Osteoblast (primary cell): ENCODE data around the gene TEX22. TPM values are rescaled to one million over a fixed set of nuclear protein-coding genes. Genes with fewer than 3 reads are reported as not detected.

Experiments
- DNase-seq: peaks from one replicate; pipeline ENCODE4 v3.0.0; 2011; ENCODE audit warnings: low spot score, mixed read lengths; ENCODE audit not compliant: insufficient read length; ENCODE audit errors: missing footprints
- H2AFZ ChIP-seq: 2 replicates; pipeline ENCODE4 v1.6.0; 2011; ENCODE audit warnings: mild to moderate bottlenecking, low read length
- H3K27ac ChIP-seq: 2 replicates; pipeline ENCODE4 v1.5.1; 2011; ENCODE audit warnings: mild to moderate bottlenecking, low read depth, low read length, moderate library complexity
- H3K27me3 ChIP-seq: 2 replicates; pipeline ENCODE4 v1.6.0; 2012; ENCODE audit warnings: mild to moderate bottlenecking, control low read depth, inconsistent platforms, low read length, moderate library complexity; ENCODE audit not compliant: insufficient read depth
- H3K36me3 ChIP-seq: 2 replicates; pipeline ENCODE4 v1.5.1; 2011; ENCODE audit warnings: mild to moderate bottlenecking, low read length, control low read depth, moderate library complexity; ENCODE audit not compliant: insufficient read depth
- H3K4me1 ChIP-seq: 2 replicates; pipeline ENCODE4 v1.5.1; 2011; ENCODE audit warnings: mild to moderate bottlenecking, low read length, control low read depth, moderate library complexity; ENCODE audit not compliant: insufficient read depth
- H3K4me2 ChIP-seq: 2 replicates; pipeline ENCODE4 v1.6.0; 2011; ENCODE audit warnings: mild to moderate bottlenecking, low read length; ENCODE audit not compliant: insufficient read depth
- H3K4me3 ChIP-seq: fragments of 200-600 bp; sonication (generic); 3 replicates; pipeline ENCODE4 v1.5.1; 2012; ENCODE audit warnings: mild to moderate bottlenecking, low read length, inconsistent platforms; ENCODE audit not compliant: insufficient read depth
- H3K79me2 ChIP-seq: 2 replicates; pipeline ENCODE4 v1.6.0; 2012; ENCODE audit warnings: mild to moderate bottlenecking, low read length, control low read depth, inconsistent platforms; ENCODE audit not compliant: insufficient read depth
- H3K9me3 ChIP-seq: 2 replicates; pipeline ENCODE4 v1.5.1; 2011; ENCODE audit warnings: low read depth, low read length, control low read depth
- H4K20me1 ChIP-seq: 2 replicates; pipeline ENCODE4 v1.6.0; 2012; ENCODE audit warnings: mild to moderate bottlenecking, low read length, control low read depth; ENCODE audit not compliant: insufficient read depth
- CTCF ChIP-seq: IDR thresholded peaks from 2 replicates; pipeline ENCODE4 v1.5.1; 2011; ENCODE audit warnings: mild to moderate bottlenecking, low read depth, low read length, moderate library complexity; ENCODE audit errors: extremely low read depth
- total RNA-seq: library from RNA; depleted of rRNA; stranded (reverse); fragments of >200 nt; gene quantifications from 2 replicates; pipeline ENCODE4 v1.2.3, GENCODE V29; 2012

The TEX22 gene
- total RNA-seq, 1 donor, result under 0.01 TPM

GRCh38 chr14:105431256-105431655, 32.9 kb downstream of the TEX22 start:
- Histone ChIP-seq H3K36me3 (peaks cover 5% of the 10 kb centered on the region), H2AFZ (no peak overlapping the region), H3K27ac (peak overlapping the region; percentile 57), H3K4me2 (peak overlapping the region; percentile 45), H3K79me2 (peaks cover 89% of the 10 kb centered on the region), H3K9me3 (no peaks in the 10 kb centered on the region), H4K20me1 (peaks cover 61% of the 10 kb centered on the region), H3K4me3 (no peak overlapping the region), H3K4me1 (peaks cover 16% of the 10 kb centered on the region), H3K27me3 (no peaks in the 10 kb centered on the region)
- no peak for TF ChIP-seq CTCF
- DNase-seq, result no peak

- no peak overlapping the region for H3K4me3 ChIP-seq
- no peaks in the 10 kb centered on the region for H3K9me3 ChIP-seq
- H3K4me2 ChIP-seq, result no peak overlapping the region
- DNase-seq, result no peak
- H4K20me1 ChIP-seq, result peaks cover 62% of the 10 kb centered on the region
- peak overlapping the region; percentile 48 for H3K27ac ChIP-seq
- no peak for TF ChIP-seq CTCF
- no peak overlapping the region for H2AFZ ChIP-seq
- H3K79me2 ChIP-seq, result peaks cover 89% of the 10 kb centered on the region
- H3K27me3 ChIP-seq, result no peaks in the 10 kb centered on the region
- H3K36me3 ChIP-seq, result no peaks in the 10 kb centered on the region
- H3K4me1 ChIP-seq, result peaks cover 16% of the 10 kb centered on the region
Observed at GRCh38 chr14:105432657-105433056, 34.3 kb downstream of the TEX22 start.

GRCh38 chr14:105433161-105433605, 34.8 kb downstream of the TEX22 start:
- H3K27ac ChIP-seq, result no peak overlapping the region
- H3K36me3 ChIP-seq, result no peaks in the 10 kb centered on the region
- no peaks in the 10 kb centered on the region for H3K27me3 ChIP-seq
- no peak for DNase-seq
- H3K4me2 ChIP-seq, result no peak overlapping the region
- H2AFZ ChIP-seq, result no peak overlapping the region
- peaks cover 16% of the 10 kb centered on the region for H3K4me1 ChIP-seq
- H3K9me3 ChIP-seq, result no peaks in the 10 kb centered on the region
- H3K4me3 ChIP-seq, result no peak overlapping the region
- no peak for TF ChIP-seq CTCF
- peaks cover 89% of the 10 kb centered on the region for H3K79me2 ChIP-seq
- H4K20me1 ChIP-seq, result peaks cover 66% of the 10 kb centered on the region

GRCh38 chr14:105436402-105436801, 38.1 kb downstream of the TEX22 start:
- peaks cover 73% of the 10 kb centered on the region for H4K20me1 ChIP-seq
- no peak for DNase-seq
- no peak overlapping the region for H2AFZ ChIP-seq
- no peaks in the 10 kb centered on the region for H3K9me3 ChIP-seq
- no peaks in the 10 kb centered on the region for H3K27me3 ChIP-seq
- H3K4me1 ChIP-seq, result peaks cover 6% of the 10 kb centered on the region
- TF ChIP-seq CTCF, result no peak
- no peak overlapping the region for H3K27ac ChIP-seq
- H3K79me2 ChIP-seq, result peaks cover 93% of the 10 kb centered on the region
- no peak overlapping the region for H3K4me3 ChIP-seq
- H3K4me2 ChIP-seq, result no peak overlapping the region
- peaks cover 2% of the 10 kb centered on the region for H3K36me3 ChIP-seq
